K562 (cell line): ENCODE measurements around the gene IGF2R. TPM values are rescaled to one million over a fixed set of nuclear protein-coding genes. Genes with fewer than 3 reads are reported as not detected.
A peak's percentile ranks its signal among the peaks of the same experiment; 100 is the strongest.

Source experiments
- BMI1 ChIP-seq: fragments of 150-350 bp; IDR thresholded peaks from 2 replicates; pipeline ENCODE4 v1.6.1; 2014; ENCODE audit warnings: low read length
- ELF4 ChIP-seq: fragments of 450-650 bp; formaldehyde crosslinking; IDR thresholded peaks from 2 replicates; pipeline ENCODE4 v1.4.0; 2022; ENCODE audit warnings: missing genetic modification characterization
- EP400 ChIP-seq: fragments of 450-650 bp; IDR thresholded peaks from 2 replicates; pipeline ENCODE4 v1.6.1; 2017; ENCODE audit warnings: antibody characterized with exemption, mild to moderate bottlenecking, moderate library complexity
- FUS ChIP-seq: fragments of 200-400 bp; formaldehyde crosslinking; optimal IDR thresholded peaks from 2 replicates; pipeline ENCODE3; 2017; ENCODE audit warnings: low read depth, low read length
- HBP1 ChIP-seq: fragments of 450-650 bp; formaldehyde crosslinking; IDR thresholded peaks from 2 replicates; pipeline ENCODE4 v1.4.0; 2022; ENCODE audit warnings: missing genetic modification characterization
- MYBL2 ChIP-seq, 2 experiments: fragments of 450-650 bp in 1 of 2; sonication (generic) in 1 of 2; formaldehyde crosslinking in 1 of 2; IDR thresholded peaks; 2 replicates each; pipeline versions ENCODE4 v1.6.1 to v1.8.1; 2017 to 2022; ENCODE audit warnings: borderline replicate concordance in 1 of 2, inconsistent platforms in 1 of 2, low read depth in 1 of 2, mild to moderate bottlenecking in 1 of 2, missing genetic modification reagents in 1 of 2, moderate library complexity in 1 of 2
- PRDM10 ChIP-seq: fragments of 450-650 bp; IDR thresholded peaks from 2 replicates; pipeline ENCODE4 v1.6.1; 2018; ENCODE audit not compliant: partially characterized antibody
- REST ChIP-seq, 2 experiments: fragments of 450-650 bp; formaldehyde crosslinking in 1 of 2; IDR thresholded peaks; 2 replicates each; pipeline versions ENCODE4 v1.4.0 to v1.6.1; 2014 to 2020; ENCODE audit warnings: mild to moderate bottlenecking in 2 of 2, borderline replicate concordance in 1 of 2, low read depth in 1 of 2
- TBP ChIP-seq: optimal IDR thresholded peaks from 2 replicates; pipeline ENCODE3; 2011; ENCODE audit warnings: low read depth, low read length, improper control_type of control experiment
- ZNF354B ChIP-seq: fragments of 250-450 bp; sonication (Bioruptor Pico); IDR thresholded peaks from 2 replicates; pipeline ENCODE4 v1.4.0; 2020
- ZNF431 ChIP-seq: sonication (generic); formaldehyde crosslinking; IDR thresholded peaks from 2 replicates; pipeline ENCODE4 v1.8.0; 2022; ENCODE audit warnings: mild to moderate bottlenecking, missing genetic modification reagents
- ZNF75A ChIP-seq: fragments of 450-650 bp; formaldehyde crosslinking; IDR thresholded peaks from 2 replicates; pipeline ENCODE4 v1.4.0; 2020; ENCODE audit warnings: mild to moderate bottlenecking
- polyA plus RNA-seq, 8 experiments: library from polyadenylated mRNA; depleted of rRNA in 4 of 8; stranded (reverse) in 5 of 8; unstranded in 3 of 8; fragments of >200 nt; fragmentation: Nextera tagmentation in 2 of 8; fragmentation: Illumina TruSeq in 1 of 8; extraction: Ambion mirVana in 2 of 8; extraction: Trizol in 1 of 8; gene quantifications; 2 replicates each; pipeline versions ENCODE4 v1.2.1 to v1.2.3, GENCODE V29; 2011 to 2014; ENCODE audit warnings: inconsistent platforms in 1 of 8, missing spikeins in 1 of 8
- total RNA-seq, 7 experiments: library from RNA; depleted of rRNA in 6 of 7; stranded (reverse); fragments of >200 nt in 6 of 7; fragmentation: Illumina TruSeq in 2 of 7; extraction: Trizol in 2 of 7; gene quantifications; 2 replicates each; pipeline versions ENCODE4 v1.2.1 to v1.2.3, GENCODE V29; 2011 to 2021; ENCODE audit warnings: low replicate concordance in 1 of 7

IGF2R gene
- total and polyA plus RNA-seq, 9 of the 15 experiments (the other 6 are each of a cell fraction or from before 2014, with no cell fraction given) = 3.5 to 92.3 (median 34.5) TPM

- peak; percentile 42 for TF ChIP-seq REST (IDR thresholded peaks at IDR 0.05; ENCODE audit: borderline replicate concordance)
- TF ChIP-seq REST (CRISPR knock-in tag; IDR thresholded peaks at IDR 0.05; ENCODE audit: low read depth) = no peak
- no peak for TF ChIP-seq HBP1 (CRISPR knock-in tag)
- no peak for TF ChIP-seq BMI1
- peak; percentile 73 for TF ChIP-seq EP400
- no peak for TF ChIP-seq ELF4 (CRISPR knock-in tag)
- no peak for TF ChIP-seq ZNF354B (CRISPR knock-in tag)
- peak; percentile 58 for TF ChIP-seq PRDM10
- no peak for TF ChIP-seq FUS
- TF ChIP-seq TBP = no peak
- no peak for TF ChIP-seq ZNF75A (CRISPR knock-in tag)
- no peak for TF ChIP-seq MYBL2 (IDR thresholded peaks at IDR 0.05; ENCODE audit: low read depth)
- no peak for TF ChIP-seq MYBL2 (CRISPR knock-in tag; IDR thresholded peaks at IDR 0.05; ENCODE audit: borderline replicate concordance)
- TF ChIP-seq ZNF431 = no peak
These were observed 20.1 kb downstream of the IGF2R start (continued) for GRCh38 chr6:159988983-159989454.
